Liver (tissue), 9 donors: ENCODE data around the gene CRIP1. TPM values are rescaled to one million over a fixed set of nuclear protein-coding genes. Genes with fewer than 3 reads are reported as not detected.

Source experiments
- DNase-seq: peaks from one replicate; pipeline ENCODE4 v3.0.0-alpha.2; 2017; ENCODE audit warnings: low spot score
- H3K27ac ChIP-seq, 2 donors: one replicate each; pipeline ENCODE4 v1.7.0; 2013; ENCODE audit warnings: inconsistent platforms in 2 of 2, low read length in 2 of 2, control low read depth in 1 of 2, low read depth in 1 of 2, mild to moderate bottlenecking in 1 of 2
- H3K27me3 ChIP-seq, 4 donors: one replicate each; pipeline versions ENCODE4 v1.6.1 to v1.7.0; 2013; ENCODE audit warnings: low read length in 3 of 4, inconsistent platforms in 1 of 4, mild to moderate bottlenecking in 1 of 4, moderate library complexity in 1 of 4; ENCODE audit not compliant: control insufficient read depth in 4 of 4, insufficient read depth in 4 of 4
- H3K36me3 ChIP-seq, 4 donors: one replicate each; pipeline versions ENCODE4 v1.6.1 to v1.7.0; 2013; ENCODE audit warnings: low read length in 3 of 4, mild to moderate bottlenecking in 3 of 4, low read depth in 1 of 4, moderate library complexity in 1 of 4; ENCODE audit not compliant: control insufficient read depth in 4 of 4, insufficient read depth in 3 of 4
- H3K4me1 ChIP-seq, 4 donors: one replicate each; pipeline versions ENCODE4 v1.6.1 to v1.7.0; 2013; ENCODE audit warnings: low read length in 3 of 4, mild to moderate bottlenecking in 3 of 4, moderate library complexity in 1 of 4; ENCODE audit not compliant: control insufficient read depth in 4 of 4, insufficient read depth in 4 of 4
- H3K4me3 ChIP-seq, 3 donors: one replicate each; pipeline versions ENCODE4 v1.6.1 to v1.7.0; 2013; ENCODE audit warnings: low read length in 3 of 3, control low read depth in 1 of 3, low read depth in 1 of 3, mild to moderate bottlenecking in 1 of 3
- H3K9ac ChIP-seq, 2 donors: one replicate each; pipeline ENCODE4 v1.7.0; 2013; ENCODE audit warnings: low read length in 2 of 2, mild to moderate bottlenecking in 2 of 2, moderate library complexity in 2 of 2, control low read depth in 1 of 2, low read depth in 1 of 2
- H3K9me3 ChIP-seq, 4 donors: one replicate each; pipeline versions ENCODE4 v1.6.1 to v1.7.0; 2013; ENCODE audit warnings: low read length in 3 of 4; ENCODE audit not compliant: control insufficient read depth in 4 of 4
- EGR1 ChIP-seq, 2 donors: IDR thresholded peaks; 2 replicates each; pipeline ENCODE4 v1.6.1; 2016 to 2018; ENCODE audit warnings: antibody characterized with exemption in 2 of 2, low read depth in 2 of 2
- FOXA1 ChIP-seq: IDR thresholded peaks from 2 replicates; pipeline ENCODE4 v1.6.1; 2016; ENCODE audit warnings: antibody characterized with exemption
- HNF4A ChIP-seq, 2 donors: conservative IDR thresholded peaks; 2 replicates each; pipeline ENCODE4 v1.6.1; 2016; ENCODE audit warnings: antibody characterized with exemption in 2 of 2, mild to moderate bottlenecking in 2 of 2
- JUND ChIP-seq, 2 donors: IDR thresholded peaks; 2 replicates each; pipeline ENCODE4 v1.6.1; 2016; ENCODE audit warnings: antibody characterized with exemption in 2 of 2
- RXRA ChIP-seq, 2 donors: IDR thresholded peaks; 2 replicates each; pipeline ENCODE4 v1.6.1; 2017 to 2018; ENCODE audit warnings: antibody characterized with exemption in 2 of 2, mild to moderate bottlenecking in 1 of 2
- TAF1 ChIP-seq: conservative IDR thresholded peaks from 2 replicates; pipeline ENCODE4 v1.6.1; 2016; ENCODE audit warnings: antibody characterized with exemption, mild to moderate bottlenecking
- WGBS: extraction: QIAGEN DNeasy Blood & Tissue Kit; methylation state at CpG from one replicate; pipeline ENCODE4 v1.1.7; 2013; 5-methylcytosine and 5-hydroxymethylcytosine counted together
- polyA plus RNA-seq, 2 donors: library from polyadenylated mRNA; stranded (reverse) in 1 of 2; unstranded in 1 of 2; fragments of 200-250 nt in 1 of 2; fragments of >200 nt in 1 of 2; fragmentation: Nextera tagmentation in 1 of 2; extraction: Ambion mirVana in 1 of 2; gene quantifications; one replicate each; pipeline versions ENCODE4 v1.2.1 to v1.2.3, GENCODE V29; 2013 to 2015
- total RNA-seq, 2 donors: library from RNA; depleted of rRNA; stranded (reverse); fragments of >200 nt; gene quantifications; one replicate each; pipeline ENCODE4 v1.2.3, GENCODE V29; 2014
- TF ChIP-seq, protein P1 (sequence below): IDR thresholded peaks from 2 replicates; pipeline ENCODE4 v1.6.1; 2016; ENCODE audit warnings: antibody characterized with exemption
- TF ChIP-seq, protein P2 (sequence below): IDR thresholded peaks from 2 replicates; pipeline ENCODE4 v1.6.1; 2016; ENCODE audit warnings: antibody characterized with exemption
- TF ChIP-seq, protein P3 (sequence below): IDR thresholded peaks from 2 replicates; pipeline ENCODE4 v1.6.1; 2016; ENCODE audit warnings: antibody characterized with exemption
- donor health status: healthy.
- donor health status: healthy.
- donor health status: healthy.
- donor health status: healthy.
- donor health status: healthy.

The CRIP1 gene
- total and polyA plus RNA-seq, 4 donors: 1.4 to 11.4 (median 3.9) TPM

DNA sequence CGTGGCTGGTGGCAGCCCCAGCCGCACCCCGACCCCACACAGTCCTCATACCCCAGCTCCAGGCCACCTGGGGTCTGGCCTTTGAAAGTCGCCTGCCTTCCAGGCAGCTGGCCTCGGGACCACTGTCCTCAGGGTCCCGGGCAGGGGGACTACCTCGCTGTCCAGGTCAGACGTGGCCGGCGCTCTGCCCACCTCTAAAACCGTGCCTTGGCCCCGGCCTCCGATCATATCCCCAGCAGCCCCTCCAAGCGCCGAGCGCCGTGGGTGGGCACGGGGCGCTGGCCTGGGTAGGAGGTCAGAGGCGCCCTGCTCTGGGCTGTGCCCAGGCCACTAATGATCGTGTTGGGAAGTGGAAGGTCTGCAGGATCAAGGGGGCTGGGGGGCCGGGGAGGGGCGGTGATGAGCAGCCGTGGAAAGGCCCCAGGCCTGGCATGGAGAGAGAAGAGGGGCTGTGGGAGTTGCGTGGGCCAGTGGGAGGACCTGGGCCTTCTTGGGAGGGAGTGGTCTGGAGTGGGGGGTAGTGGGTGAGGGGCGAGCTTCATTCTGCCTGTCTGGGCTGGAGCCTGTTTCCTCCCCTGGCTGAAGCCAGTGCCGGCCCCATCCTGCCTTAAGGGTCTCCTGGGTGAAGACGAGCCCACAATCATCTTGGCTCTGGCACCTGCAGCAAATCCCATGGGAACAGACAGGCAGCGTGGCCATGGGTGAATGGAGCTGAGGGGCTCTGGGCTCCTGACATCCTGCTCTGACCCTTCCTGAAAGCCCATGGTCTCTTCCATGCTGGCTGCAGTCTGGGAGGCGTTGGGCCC is 44.6 kb downstream of the CRIP1 start:
- TF ChIP-seq TAF1 (no peak), RXRA (IDR thresholded peaks at IDR 0.05) (no peak), HNF4A (conservative IDR thresholded peaks at IDR 0.05) (no peak), JUND (IDR thresholded peaks at IDR 0.05) (no peak)
- no peak overlapping the region for H3K9ac ChIP-seq
- H3K4me1 ChIP-seq: peaks cover 9 to 24% (median 16%) of the 10 kb centered on the region in 4 donors
- H3K36me3 ChIP-seq: peaks cover 0 to 1% (median 0%) of the 10 kb centered on the region in 4 donors
- no peak overlapping the region for H3K27ac ChIP-seq
- H3K4me3 ChIP-seq: no peak overlapping the region
- H3K27me3 ChIP-seq: no peaks in the 10 kb centered on the region
- 95% methylated on average over 30 of the region's 30 CpGs for WGBS
- H3K9me3 ChIP-seq: no peaks in the 10 kb centered on the region
- DNase-seq: no peak

DNA sequence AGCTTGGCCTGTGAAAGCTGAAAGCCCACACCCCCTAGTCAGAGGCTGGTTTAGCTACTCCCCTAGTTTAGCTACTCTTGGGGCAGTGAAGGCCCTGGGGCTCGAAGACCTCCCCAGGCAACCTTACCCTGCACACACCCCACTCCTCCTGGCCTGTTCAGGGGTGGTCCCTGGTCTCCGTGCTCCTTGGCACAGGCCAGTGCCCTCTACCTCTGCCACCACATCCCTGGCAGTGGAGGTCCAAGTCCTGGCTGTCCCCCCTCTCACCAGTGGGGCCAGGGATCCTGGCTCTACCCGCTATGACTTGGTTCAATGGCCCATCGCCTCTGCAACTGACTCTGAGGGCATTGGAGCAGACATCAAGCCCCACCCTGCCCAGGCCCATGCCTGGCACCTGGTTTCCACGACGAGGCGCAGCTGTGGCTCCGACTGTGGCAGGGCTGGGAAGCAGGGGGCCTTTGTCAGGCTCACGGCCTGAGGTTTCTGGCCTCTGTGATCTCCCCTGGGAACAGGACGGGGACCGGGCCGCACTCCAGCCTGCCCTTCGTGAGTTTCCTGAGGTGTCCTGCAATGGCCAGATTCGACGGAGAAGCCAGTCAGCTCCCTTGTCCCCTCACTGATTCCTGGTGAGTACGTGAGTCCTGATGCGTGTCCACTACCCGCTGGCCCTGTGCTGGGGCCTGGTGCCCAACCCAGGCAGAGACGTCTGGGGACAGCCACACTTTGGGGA is 45.4 kb downstream of the CRIP1 start:
- Histone ChIP-seq H3K27ac (no peak overlapping the region), H3K27me3 (no peaks in the 10 kb centered on the region), H3K36me3 (peaks cover 0 to 1% (median 0%) of the 10 kb centered on the region in 4 donors), H3K9ac (no peak overlapping the region), H3K4me1 (peaks cover 9 to 20% (median 13%) of the 10 kb centered on the region in 4 donors), H3K9me3 (no peaks in the 10 kb centered on the region), H3K4me3 (no peak overlapping the region)
- DNase-seq: no peak
- WGBS: 91% methylated on average over 19 of the region's 19 CpGs
- no peak for TF ChIP-seq TAF1

DNA sequence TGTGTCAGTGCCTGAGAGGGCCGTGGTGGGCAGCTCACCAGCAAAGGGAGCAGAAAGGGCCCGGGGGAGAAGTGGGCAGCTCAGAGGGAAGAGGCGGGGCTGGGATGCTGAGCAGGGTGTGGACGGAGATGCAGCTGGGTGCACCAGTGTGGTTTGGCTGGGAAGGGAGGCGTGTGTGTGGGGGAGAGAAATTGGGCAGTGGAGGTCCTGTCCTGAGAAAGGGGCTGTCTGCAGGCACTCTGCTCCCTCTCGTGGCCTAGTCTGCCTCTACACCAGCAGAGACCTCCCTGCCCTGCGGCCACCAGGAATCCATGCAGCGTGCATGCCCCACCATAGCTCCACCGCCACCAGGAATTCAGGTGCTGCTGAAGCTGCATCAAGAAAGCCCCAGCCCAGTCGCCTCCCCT is 46.1 kb downstream of the CRIP1 start:
- H3K4me1 ChIP-seq: peaks cover 4 to 13% (median 7%) of the 10 kb centered on the region in 4 donors
- 73% methylated on average over 10 of the region's 10 CpGs for WGBS
- H3K9ac ChIP-seq: no peak overlapping the region
- H3K9me3 ChIP-seq: no peaks in the 10 kb centered on the region
- no peak overlapping the region for H3K4me3 ChIP-seq
- TF ChIP-seq, protein P1, sequence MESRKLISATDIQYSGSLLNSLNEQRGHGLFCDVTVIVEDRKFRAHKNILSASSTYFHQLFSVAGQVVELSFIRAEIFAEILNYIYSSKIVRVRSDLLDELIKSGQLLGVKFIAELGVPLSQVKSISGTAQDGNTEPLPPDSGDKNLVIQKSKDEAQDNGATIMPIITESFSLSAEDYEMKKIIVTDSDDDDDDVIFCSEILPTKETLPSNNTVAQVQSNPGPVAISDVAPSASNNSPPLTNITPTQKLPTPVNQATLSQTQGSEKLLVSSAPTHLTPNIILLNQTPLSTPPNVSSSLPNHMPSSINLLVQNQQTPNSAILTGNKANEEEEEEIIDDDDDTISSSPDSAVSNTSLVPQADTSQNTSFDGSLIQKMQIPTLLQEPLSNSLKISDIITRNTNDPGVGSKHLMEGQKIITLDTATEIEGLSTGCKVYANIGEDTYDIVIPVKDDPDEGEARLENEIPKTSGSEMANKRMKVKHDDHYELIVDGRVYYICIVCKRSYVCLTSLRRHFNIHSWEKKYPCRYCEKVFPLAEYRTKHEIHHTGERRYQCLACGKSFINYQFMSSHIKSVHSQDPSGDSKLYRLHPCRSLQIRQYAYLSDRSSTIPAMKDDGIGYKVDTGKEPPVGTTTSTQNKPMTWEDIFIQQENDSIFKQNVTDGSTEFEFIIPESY: no peak
- TF ChIP-seq HNF4A (conservative IDR thresholded peaks at IDR 0.05) (no peak), FOXA1 (no peak), JUND (IDR thresholded peaks at IDR 0.05) (no peak), TAF1 (no peak), EGR1 (IDR thresholded peaks at IDR 0.05; ENCODE audit: low read depth in 2 of 2) (no peak)
- TF ChIP-seq, protein P2, sequence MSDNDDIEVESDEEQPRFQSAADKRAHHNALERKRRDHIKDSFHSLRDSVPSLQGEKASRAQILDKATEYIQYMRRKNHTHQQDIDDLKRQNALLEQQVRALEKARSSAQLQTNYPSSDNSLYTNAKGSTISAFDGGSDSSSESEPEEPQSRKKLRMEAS: no peak
- TF ChIP-seq, protein P3, sequence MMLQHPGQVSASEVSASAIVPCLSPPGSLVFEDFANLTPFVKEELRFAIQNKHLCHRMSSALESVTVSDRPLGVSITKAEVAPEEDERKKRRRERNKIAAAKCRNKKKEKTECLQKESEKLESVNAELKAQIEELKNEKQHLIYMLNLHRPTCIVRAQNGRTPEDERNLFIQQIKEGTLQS: no peak
- DNase-seq: no peak
- H3K36me3 ChIP-seq: peaks cover 0 to 1% (median 0%) of the 10 kb centered on the region in 4 donors
- H3K27ac ChIP-seq: no peak overlapping the region
- H3K27me3 ChIP-seq: no peaks in the 10 kb centered on the region
